AG08395 (cell line): ENCODE data around the gene SLC22A23.

Source experiments
- DNase-seq: peaks from one replicate; pipeline ENCODE4 v3.0.0; 2012; ENCODE audit warnings: mixed read lengths, low spot score

Gene SLC22A23

GRCh38 chr6:3405182-3405518 is 51.7 kb downstream of the SLC22A23 start:
- DNase-seq = no peak

GRCh38 chr6:3403238-3404173 is 53.3 kb downstream of the SLC22A23 start:
- DNase-seq = no peak

GRCh38 chr6:3402310-3403237 is 54.3 kb downstream of the SLC22A23 start:
- DNase-seq = no peak

GRCh38 chr6:3400162-3400561 is 56.7 kb downstream of the SLC22A23 start:
- no peak for DNase-seq

- DNase-seq = no peak
Measured at GRCh38 chr6:3398755-3399696, 57.8 kb downstream of the SLC22A23 start.

GRCh38 chr6:3398165-3398562 is 58.7 kb downstream of the SLC22A23 start:
- no peak for DNase-seq

- DNase-seq = no peak
Measured at GRCh38 chr6:3397229-3398164, 59.4 kb downstream of the SLC22A23 start.

- DNase-seq = no peak
Measured at GRCh38 chr6:3396503-3397180, 60.2 kb downstream of the SLC22A23 start.

- DNase-seq = no peak
Measured at GRCh38 chr6:3394671-3395070, 62.2 kb downstream of the SLC22A23 start.

- DNase-seq = no peak
Measured at GRCh38 chr6:3393836-3394202, 63.0 kb downstream of the SLC22A23 start.

- DNase-seq = no peak
Measured at GRCh38 chr6:3392930-3393835, 63.7 kb downstream of the SLC22A23 start.

- no peak for DNase-seq
Measured at GRCh38 chr6:3391902-3392458, 64.9 kb downstream of the SLC22A23 start.

GRCh38 chr6:3390698-3391097 is 66.2 kb downstream of the SLC22A23 start:
- peak; percentile 91 for DNase-seq

GRCh38 chr6:3389390-3390167 is 67.3 kb downstream of the SLC22A23 start:
- peak; percentile 91 for DNase-seq

GRCh38 chr6:3388786-3389185 is 68.1 kb downstream of the SLC22A23 start:
- DNase-seq = no peak

- DNase-seq = no peak
Measured at GRCh38 chr6:3386374-3386857, 70.4 kb downstream of the SLC22A23 start.

GRCh38 chr6:3385660-3386151 is 71.1 kb downstream of the SLC22A23 start:
- peak; percentile 77 for DNase-seq
